HFFc6 (cell line): Measurements from ENCODE around the gene SPATC1L. TPM values are rescaled to one million over a fixed set of nuclear protein-coding genes. Genes with fewer than 3 reads are reported as not detected.

Experiments used
- DNase-seq: peaks from one replicate; pipeline ENCODE4 v3.0.0-alpha.2; 2018
- H3K27ac Mint-ChIP-seq: 2 replicates; pipeline ENCODE4 v1.8.0; 2020; ENCODE audit warnings: mild to moderate bottlenecking, mixed read lengths
- H3K27me3 Mint-ChIP-seq: 2 replicates; pipeline ENCODE4 v1.8.0; 2021; ENCODE audit warnings: mild to moderate bottlenecking, moderate library complexity, mixed read lengths; ENCODE audit not compliant: insufficient read depth
- H3K36me3 Mint-ChIP-seq: 2 replicates; pipeline ENCODE4 v1.8.0; 2021; ENCODE audit warnings: low read depth, mixed read lengths
- H3K4me1 Mint-ChIP-seq: 2 replicates; pipeline ENCODE4 v1.8.0; 2020; ENCODE audit warnings: low read depth, mixed read lengths
- H3K4me3 Mint-ChIP-seq: 2 replicates; pipeline ENCODE4 v1.8.0; 2020; ENCODE audit warnings: mild to moderate bottlenecking, moderate library complexity, mixed read lengths
- H3K9me3 Mint-ChIP-seq: 2 replicates; pipeline ENCODE4 v1.8.0; 2020; ENCODE audit warnings: mild to moderate bottlenecking, mixed read lengths
- total RNA-seq, 6 experiments: library from RNA; stranded (reverse); fragmentation: NEBNext Ultra II Directional; extraction: Animal tissue kit (Norgen Biotek cat#: 25700); gene quantifications; 2 replicates in 1 of 6; 3 replicates in 5 of 6; pipeline ENCODE4 v1.2.3, GENCODE V29; 2021
- TF ChIP-seq, protein P1 (sequence below): fragments of 200-600 bp; sonication (generic); IDR thresholded peaks from 2 replicates; pipeline ENCODE4 v1.5.0; 2021; ENCODE audit warnings: antibody characterized with exemption, mild to moderate bottlenecking

SPATC1L gene
- total RNA-seq, 6 experiments from 2014 or later, result 11.3 to 14.7 (median 13.1) TPM

GRCh38 chr21:46157396-46157986 lies 26.8 kb downstream of the SPATC1L start:
- Mint-ChIP-seq H3K9me3 (no peaks in the 10 kb centered on the region), H3K27me3 (peaks cover 4% of the 10 kb centered on the region), H3K27ac (no peak overlapping the region), H3K4me1 (no peaks in the 10 kb centered on the region), H3K36me3 (no peaks in the 10 kb centered on the region), H3K4me3 (no peak overlapping the region)
- no peak for DNase-seq
- TF ChIP-seq, protein P1, sequence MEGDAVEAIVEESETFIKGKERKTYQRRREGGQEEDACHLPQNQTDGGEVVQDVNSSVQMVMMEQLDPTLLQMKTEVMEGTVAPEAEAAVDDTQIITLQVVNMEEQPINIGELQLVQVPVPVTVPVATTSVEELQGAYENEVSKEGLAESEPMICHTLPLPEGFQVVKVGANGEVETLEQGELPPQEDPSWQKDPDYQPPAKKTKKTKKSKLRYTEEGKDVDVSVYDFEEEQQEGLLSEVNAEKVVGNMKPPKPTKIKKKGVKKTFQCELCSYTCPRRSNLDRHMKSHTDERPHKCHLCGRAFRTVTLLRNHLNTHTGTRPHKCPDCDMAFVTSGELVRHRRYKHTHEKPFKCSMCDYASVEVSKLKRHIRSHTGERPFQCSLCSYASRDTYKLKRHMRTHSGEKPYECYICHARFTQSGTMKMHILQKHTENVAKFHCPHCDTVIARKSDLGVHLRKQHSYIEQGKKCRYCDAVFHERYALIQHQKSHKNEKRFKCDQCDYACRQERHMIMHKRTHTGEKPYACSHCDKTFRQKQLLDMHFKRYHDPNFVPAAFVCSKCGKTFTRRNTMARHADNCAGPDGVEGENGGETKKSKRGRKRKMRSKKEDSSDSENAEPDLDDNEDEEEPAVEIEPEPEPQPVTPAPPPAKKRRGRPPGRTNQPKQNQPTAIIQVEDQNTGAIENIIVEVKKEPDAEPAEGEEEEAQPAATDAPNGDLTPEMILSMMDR, result no peak

- H3K36me3 Mint-ChIP-seq, result no peaks in the 10 kb centered on the region
- H3K9me3 Mint-ChIP-seq, result no peaks in the 10 kb centered on the region
- peaks cover 4% of the 10 kb centered on the region for H3K27me3 Mint-ChIP-seq
- H3K4me1 Mint-ChIP-seq, result no peaks in the 10 kb centered on the region
- TF ChIP-seq, protein P1, result no peak
- H3K27ac Mint-ChIP-seq, result no peak overlapping the region
- DNase-seq, result no peak
- no peak overlapping the region for H3K4me3 Mint-ChIP-seq
Measured at GRCh38 chr21:46156678-46157077, 27.6 kb downstream of the SPATC1L start.

DNA sequence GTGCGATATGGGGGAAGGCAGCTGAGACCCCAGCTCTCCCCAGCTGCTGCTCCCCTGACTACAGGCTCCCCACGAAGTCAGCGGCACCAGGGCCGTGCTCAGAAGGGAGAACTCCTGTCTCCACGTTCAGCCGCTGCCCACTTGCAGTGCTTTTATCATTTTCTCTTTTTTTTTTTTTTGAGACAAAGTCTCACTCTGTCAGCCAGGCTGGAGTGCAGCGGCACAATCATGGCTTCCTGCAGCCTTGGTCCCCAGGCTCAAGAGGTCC lies 27.9 kb downstream of the SPATC1L start:
- no peak for DNase-seq
- no peaks in the 10 kb centered on the region for H3K9me3 Mint-ChIP-seq
- H3K4me3 Mint-ChIP-seq, result no peak overlapping the region
- TF ChIP-seq, protein P1, result no peak
- peaks cover 4% of the 10 kb centered on the region for H3K27me3 Mint-ChIP-seq
- no peaks in the 10 kb centered on the region for H3K36me3 Mint-ChIP-seq
- no peaks in the 10 kb centered on the region for H3K4me1 Mint-ChIP-seq
- no peak overlapping the region for H3K27ac Mint-ChIP-seq

- no peaks in the 10 kb centered on the region for H3K36me3 Mint-ChIP-seq
- H3K27me3 Mint-ChIP-seq, result peaks cover 4% of the 10 kb centered on the region
- H3K9me3 Mint-ChIP-seq, result no peaks in the 10 kb centered on the region
- H3K4me1 Mint-ChIP-seq, result no peaks in the 10 kb centered on the region
- no peak within 1 kb of the TSS for H3K27ac Mint-ChIP-seq
- TF ChIP-seq, protein P1, result no peak
- H3K4me3 Mint-ChIP-seq, result no peak within 1 kb of the TSS
- DNase-seq, result no peak
Measured at GRCh38 chr21:46155514-46156377, 28.5 kb downstream of the SPATC1L start, which contains the start of gene FTCD. Gene FTCD (minus strand): TSS chr21:46155579. CDS start chr21:46155523, 56 bp downstream.

GRCh38 chr21:46154955-46155513 lies 29.2 kb downstream of the SPATC1L start:
- H3K4me1 Mint-ChIP-seq, result no peaks in the 10 kb centered on the region
- no peaks in the 10 kb centered on the region for H3K36me3 Mint-ChIP-seq
- no peaks in the 10 kb centered on the region for H3K9me3 Mint-ChIP-seq
- H3K27ac Mint-ChIP-seq, result no peak overlapping the region
- no peak overlapping the region for H3K4me3 Mint-ChIP-seq
- TF ChIP-seq, protein P1, result no peak
- H3K27me3 Mint-ChIP-seq, result peaks cover 4% of the 10 kb centered on the region
- DNase-seq, result no peak
